HS-27A (cell line): ENCODE results near the gene PSMC3IP.

Experiments
- DNase-seq: peaks from one replicate; pipeline ENCODE4 v3.0.0-alpha.2; 2012; ENCODE audit warnings: low read depth, missing footprints

Gene PSMC3IP

DNA sequence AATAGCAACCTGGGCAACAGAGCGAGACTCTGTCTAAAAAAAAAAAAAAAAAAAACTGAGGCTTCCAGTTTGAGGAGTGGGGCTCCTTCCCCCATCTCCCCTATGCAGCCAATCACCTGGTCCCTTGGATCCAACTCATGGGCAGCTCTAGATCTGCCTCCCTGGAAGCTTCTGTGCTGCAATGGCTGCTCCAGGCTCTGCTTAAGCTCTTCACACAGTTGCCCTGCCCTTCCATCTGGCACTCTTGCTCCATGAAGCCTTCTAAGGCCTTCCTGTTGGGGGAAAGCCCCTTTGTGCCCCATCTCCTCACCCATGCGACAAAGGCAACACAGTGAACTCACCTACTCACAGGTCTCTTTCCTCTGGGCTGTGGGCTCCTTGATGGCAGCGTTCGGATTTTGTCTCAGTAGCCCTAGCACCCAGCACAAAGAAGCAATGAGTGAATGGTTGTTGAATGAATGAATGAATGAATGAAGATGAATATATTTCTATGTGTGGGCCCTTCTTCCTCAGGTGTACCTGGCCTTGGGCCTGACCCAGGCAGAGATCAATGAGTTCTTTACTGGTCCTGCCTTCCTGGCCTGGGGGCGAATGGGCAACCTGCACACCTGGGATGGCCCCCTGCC lies 39.6 kb downstream of the PSMC3IP start:
- no peak for DNase-seq

DNA sequence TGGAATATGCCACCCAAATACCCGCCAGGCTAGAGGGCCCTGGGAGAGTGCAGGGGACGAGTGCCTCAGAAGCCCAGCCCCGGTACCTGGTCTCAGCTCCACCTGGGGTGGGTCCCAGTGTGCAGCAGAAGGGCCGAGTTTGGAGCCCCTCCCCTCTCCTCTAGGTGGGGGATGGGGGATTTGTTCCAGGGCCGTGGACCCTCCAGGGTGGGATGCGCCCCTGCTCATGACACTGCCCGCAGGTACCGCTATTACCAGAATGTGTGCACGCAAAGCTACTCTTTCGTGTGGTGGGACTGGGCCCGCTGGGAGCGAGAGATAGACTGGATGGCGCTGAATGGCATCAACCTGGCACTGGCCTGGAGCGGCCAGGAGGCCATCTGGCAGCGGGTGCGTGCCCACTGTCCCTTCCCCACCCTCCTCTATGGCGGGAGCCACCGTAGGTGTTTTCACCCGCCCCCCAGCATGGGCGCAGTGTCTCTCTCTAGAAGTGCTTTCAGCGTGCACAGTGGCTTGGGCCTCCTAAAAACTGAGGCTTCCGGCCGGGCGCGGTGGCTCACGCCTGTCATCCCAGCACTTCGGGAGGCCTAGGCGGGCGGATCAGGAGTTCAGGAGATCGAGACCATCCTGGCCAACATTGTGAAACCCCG lies 40.2 kb downstream of the PSMC3IP start:
- no peak for DNase-seq

DNA sequence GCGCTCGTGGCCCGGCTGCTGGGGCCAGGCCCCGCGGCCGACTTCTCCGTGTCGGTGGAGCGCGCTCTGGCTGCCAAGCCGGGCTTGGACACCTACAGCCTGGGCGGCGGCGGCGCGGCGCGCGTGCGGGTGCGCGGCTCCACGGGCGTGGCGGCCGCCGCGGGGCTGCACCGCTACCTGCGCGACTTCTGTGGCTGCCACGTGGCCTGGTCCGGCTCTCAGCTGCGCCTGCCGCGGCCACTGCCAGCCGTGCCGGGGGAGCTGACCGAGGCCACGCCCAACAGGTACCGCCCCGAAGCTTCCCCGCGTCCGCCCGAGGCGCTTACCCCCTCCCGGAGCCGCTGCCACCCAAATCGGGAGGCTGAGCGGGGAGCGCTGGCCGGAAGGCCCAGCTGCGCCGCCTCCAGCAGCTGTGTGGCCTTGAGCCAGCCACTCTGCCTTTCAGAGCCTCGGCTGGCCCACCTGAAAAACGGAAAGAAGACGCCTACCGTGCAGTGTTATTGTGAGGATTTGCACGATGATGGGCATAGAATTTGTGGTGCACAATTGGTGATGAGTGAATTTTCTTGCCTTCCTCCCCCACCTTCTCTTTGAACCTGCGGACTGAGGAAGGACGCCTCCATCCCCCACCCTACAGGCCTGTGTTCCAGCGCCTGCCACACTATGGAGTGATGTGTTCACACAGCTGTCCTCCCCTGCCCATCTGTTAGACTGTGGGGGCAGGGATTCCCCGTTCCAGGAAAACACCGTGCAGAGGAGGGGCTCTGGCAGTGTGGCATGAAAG lies 41.0 kb downstream of the PSMC3IP start:
- no peak for DNase-seq

DNA sequence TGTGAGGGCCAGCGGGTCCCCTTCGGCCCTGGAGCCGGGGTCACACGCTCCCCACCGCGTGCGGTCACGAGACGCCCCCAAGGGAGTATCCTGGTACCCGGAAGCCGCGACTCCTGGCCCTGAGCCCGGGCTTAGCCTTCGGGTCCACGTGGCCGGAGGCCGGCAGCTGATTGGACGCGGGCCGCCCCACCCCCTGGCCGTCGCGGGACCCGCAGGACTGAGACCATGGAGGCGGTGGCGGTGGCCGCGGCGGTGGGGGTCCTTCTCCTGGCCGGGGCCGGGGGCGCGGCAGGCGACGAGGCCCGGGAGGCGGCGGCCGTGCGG lies 41.5 kb downstream of the PSMC3IP start, which contains the start of gene NAGLU:
Gene NAGLU, plus strand, starts transcription at position 194 of the 324 bp plus-strand sequence. Its CDS starts 32 bp downstream, at position 226.
- DNase-seq = no peak

DNA sequence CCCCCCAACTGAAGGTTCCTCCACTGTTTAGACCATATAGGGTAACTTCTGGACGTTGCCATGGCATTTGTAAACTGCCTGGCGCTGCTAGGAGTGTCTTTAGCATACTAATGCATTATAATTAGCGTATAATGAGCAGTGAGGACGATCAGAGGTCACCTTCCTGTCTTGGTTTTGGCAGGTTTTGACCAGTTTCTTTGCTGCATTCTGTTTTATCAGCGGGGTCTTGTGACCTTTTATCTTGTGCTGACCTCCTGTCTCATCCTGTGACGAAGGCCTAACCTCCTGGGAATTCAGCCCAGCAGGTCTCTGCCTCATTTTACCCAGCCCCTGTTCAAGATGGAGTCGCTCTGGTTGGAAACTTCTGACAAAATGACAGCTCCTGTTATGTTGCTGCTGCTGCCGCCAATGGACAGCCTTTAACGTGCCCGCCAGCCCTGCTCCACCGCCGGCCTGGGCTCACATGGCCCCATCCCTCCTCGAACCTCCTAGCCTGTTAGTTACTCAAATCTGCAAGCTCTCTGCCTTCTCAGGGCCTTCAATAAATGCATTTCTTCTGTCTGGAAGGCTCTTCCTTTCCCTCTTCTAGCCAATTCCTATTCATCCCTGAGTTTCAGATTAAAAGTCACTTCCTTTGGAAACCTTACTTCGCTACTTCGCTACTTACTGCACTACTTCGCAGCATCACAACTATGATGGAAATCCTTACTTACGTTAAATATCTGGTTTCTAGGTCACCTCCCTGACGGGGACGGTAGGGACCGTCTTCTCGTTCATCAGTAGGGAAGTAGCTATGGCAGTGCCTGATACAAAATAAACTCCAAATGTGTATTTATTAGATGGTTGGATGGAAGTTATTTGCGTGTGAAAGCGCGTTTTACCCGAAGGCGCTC lies 42.1 kb downstream of the PSMC3IP start:
- DNase-seq = no peak

DNA sequence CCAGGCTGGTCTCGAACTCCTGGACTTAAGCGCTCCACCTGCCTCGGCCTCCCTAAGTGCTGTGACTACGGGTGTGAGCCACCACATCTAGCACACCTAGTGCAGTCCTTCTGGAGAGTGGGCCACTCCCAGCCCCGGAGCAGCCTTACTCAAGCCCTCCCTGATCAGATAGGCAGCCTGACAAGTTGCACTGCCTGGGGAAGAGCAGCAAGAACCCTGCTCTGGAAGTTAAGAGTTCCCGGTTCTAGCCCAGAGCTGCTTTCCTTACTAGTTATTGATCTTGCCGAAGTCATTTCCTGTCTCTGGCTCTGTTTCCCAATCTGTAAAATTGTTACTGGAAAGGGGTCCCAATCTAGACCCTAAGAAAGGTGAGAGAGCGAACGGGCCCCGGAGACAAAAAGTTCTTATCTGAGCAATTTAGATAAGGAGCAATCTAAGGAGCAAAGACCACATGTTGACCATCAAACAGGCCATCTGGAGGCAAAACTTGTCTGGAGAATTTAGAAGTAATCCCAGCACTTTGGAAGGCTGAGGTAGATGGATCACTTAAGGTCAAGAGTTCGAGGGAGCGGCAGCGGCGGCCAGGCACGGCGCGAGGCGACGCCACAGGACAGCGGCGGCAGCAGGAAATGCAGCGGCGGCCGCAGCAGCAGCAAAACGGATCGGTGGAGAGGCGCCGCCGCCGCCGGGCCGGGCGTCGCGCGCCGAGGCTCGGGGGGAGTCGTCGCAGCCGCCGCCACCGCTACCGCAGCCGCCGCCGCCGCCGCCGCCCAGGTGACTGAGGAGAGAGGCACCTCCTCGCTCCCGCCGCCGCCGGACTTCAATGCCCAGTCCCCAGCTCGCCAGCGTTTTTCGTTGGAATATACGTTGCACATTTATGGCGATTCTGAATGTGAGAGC lies 45.8 kb downstream of the PSMC3IP start:
- no peak for DNase-seq

DNA sequence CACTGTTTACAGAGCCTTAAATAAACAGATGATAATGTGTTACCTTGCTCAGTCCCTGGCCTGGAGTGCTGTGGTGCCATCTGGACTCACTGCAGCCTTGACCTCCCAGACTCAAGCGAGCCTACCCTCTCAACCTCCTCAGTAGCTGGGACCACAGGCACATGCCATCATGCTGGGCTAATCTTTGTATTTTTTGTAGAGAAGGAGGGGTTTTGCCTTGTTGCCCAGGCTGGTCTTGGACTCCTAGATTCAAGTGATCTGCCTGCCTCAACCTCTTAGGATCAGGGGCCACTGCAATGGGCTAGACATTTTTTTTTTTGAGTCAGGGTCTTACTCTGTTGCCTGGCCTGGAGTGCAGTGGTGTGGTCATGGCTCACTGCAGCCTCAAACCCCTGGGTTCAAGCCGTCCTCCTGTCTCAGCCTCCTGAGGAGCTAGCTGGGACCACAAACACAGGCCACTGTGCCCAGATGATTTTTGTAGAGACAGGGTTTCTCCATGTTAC lies 46.5 kb downstream of the PSMC3IP start:
- no peak for DNase-seq

DNA sequence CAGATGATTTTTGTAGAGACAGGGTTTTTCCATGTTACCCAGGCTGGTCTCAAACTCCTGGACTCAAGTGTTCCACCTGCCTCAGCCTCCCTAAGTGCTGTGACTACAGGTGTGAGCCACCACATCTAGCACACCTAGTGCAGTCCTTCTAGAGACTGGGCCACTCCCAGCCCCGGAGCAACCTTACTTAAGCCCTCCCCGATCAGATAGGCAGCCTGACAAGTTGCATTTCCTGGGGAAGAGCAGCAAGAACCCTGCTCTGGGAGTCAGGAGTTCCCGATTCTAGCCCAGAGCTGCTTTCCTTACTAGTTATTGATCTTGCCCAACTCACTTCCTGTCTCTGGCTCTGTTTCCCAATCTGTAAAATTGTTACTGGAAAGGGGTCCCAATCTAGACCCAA lies 48.5 kb downstream of the PSMC3IP start:
- DNase-seq = no peak

DNA sequence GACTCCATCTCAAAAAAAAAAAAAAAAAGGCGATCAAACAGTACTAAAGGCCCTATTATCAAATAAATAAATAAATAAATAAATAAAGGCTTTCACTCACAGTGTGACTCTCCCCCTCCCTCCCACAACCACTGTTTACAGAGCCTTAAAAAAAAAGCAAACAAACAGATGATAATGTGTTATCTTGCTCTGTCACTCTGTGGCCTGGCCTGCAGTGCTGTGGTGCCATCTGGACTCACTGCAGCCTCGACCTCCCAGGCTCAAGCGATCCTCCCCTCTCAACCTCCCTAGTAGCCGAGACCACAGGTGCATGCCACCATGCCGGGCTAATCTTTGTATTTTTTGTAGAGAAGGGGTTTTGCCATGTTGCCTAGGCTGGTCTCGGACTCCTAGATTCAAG lies 49.6 kb downstream of the PSMC3IP start:
- no peak for DNase-seq

DNA sequence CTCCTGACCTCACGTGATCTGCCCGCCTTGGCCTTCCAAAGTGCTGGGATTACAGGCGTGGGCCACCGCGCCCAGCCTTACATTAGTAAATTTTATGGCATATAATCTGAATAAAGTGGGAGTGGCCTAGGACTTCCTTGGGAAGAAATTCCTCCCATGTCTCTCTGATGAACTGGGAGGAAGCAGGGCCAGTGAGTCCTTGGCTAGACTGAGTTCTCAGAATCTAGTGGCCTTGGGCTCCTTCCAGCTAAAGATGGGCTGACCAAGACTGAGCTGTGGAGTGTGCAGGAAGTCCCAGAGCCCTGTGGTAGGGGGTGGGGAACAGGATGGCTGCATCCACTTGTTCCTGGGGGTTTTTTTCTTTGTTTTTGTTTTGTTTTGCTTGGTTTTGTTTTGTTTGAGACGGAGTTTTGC lies 51.5 kb downstream of the PSMC3IP start:
- no peak for DNase-seq

DNA sequence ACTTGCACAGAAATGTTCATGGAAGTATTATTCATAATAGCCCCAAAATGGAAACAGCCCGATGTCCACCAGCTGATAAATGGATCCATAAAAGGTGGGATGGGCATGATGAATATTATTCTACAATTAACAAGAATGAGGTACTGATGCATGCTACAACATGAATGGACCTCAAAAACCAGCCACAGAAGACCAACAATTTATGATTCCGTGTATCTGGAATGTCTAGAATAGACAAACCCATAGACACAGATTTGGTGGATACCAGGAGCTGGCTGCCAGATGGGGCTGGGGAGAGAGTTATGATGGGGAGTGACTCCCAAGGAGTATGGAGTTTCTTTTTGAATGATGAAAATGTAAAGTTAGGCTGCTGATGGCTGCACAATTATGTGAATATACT lies 52.3 kb downstream of the PSMC3IP start:
- no peak for DNase-seq

DNA sequence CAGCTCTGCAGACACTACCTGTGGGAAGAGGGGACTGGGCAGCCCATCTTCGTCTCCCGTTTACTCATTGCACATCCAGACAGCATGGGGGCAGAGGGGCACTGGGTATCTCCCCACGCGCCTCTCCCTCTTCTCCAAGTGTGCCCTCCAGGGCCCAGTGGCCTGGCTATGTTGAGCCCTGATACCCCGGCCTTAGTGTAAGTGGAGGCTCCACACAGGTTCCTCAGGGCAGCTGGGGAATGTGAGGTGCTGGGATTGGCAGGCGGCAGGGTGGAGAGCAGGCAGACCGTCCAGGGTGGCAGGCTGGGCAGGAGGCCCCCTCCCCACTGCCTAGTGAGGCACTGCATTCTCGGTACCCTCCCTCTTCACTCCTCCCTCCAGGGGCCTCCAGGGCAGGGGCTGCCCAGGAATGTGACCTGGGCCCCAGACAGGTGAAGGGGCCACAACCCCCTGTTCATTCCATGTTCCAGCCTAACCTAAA lies 54.7 kb downstream of the PSMC3IP start:
- DNase-seq = no peak
